ENCODE results near the gene RNASE9.
"Not testable (repeated sequence)": the region's sequence is repeated elsewhere in the genome, so short reads cannot be mapped to it uniquely, and the experiment has no call there.

The RNASE9 gene

GRCh38 chr14:20572382-20572990 lies 11.6 kb upstream of the RNASE9 start:
- not testable (repeated sequence) for DNase-seq (ENCODE audit: low spot score)

- DNase-seq (ENCODE audit: low spot score) = not testable (repeated sequence)
Observed at GRCh38 chr14:20570720-20571119, 9.9 kb upstream of the RNASE9 start.

GRCh38 chr14:20569865-20570264 lies 9.0 kb upstream of the RNASE9 start:
- not testable (repeated sequence) for DNase-seq (ENCODE audit: low spot score)

GRCh38 chr14:20569066-20569465 lies 8.2 kb upstream of the RNASE9 start:
- no peak for DNase-seq (ENCODE audit: low spot score)

- no peak for DNase-seq (ENCODE audit: low spot score)
Observed at GRCh38 chr14:20568393-20568792, 7.5 kb upstream of the RNASE9 start.

GRCh38 chr14:20567199-20567598 lies 6.4 kb upstream of the RNASE9 start:
- not testable (repeated sequence) for DNase-seq (ENCODE audit: low spot score)

- no peak for DNase-seq (ENCODE audit: low spot score)
Observed at GRCh38 chr14:20564501-20564997, 3.7 kb upstream of the RNASE9 start.

- DNase-seq (ENCODE audit: low spot score) = no peak
Observed at GRCh38 chr14:20563971-20564370, 3.1 kb upstream of the RNASE9 start.

GRCh38 chr14:20559461-20559904 lies 1.4 kb downstream of the RNASE9 start:
- no peak for DNase-seq (ENCODE audit: low spot score)

- no peak for DNase-seq (ENCODE audit: low spot score)
Observed at GRCh38 chr14:20557212-20557542, 3.7 kb downstream of the RNASE9 start.

- DNase-seq (ENCODE audit: low spot score) = no peak
Observed at GRCh38 chr14:20556500-20557211, 4.2 kb downstream of the RNASE9 start.

- DNase-seq (ENCODE audit: low spot score) = no peak
Observed at GRCh38 chr14:20555845-20556244, 5.0 kb downstream of the RNASE9 start.

- no peak for DNase-seq (ENCODE audit: low spot score)
Observed at GRCh38 chr14:20553024-20553423, 7.8 kb downstream of the RNASE9 start.

- DNase-seq (ENCODE audit: low spot score) = no peak
Observed at GRCh38 chr14:20551606-20552005, 9.2 kb downstream of the RNASE9 start.

GRCh38 chr14:20550926-20551325 lies 9.9 kb downstream of the RNASE9 start:
- no peak for DNase-seq (ENCODE audit: low spot score)

- no peak for DNase-seq (ENCODE audit: low spot score)
Observed at GRCh38 chr14:20548414-20549158, 12.3 kb downstream of the RNASE9 start.

GRCh38 chr14:20546877-20547276 lies 14.0 kb downstream of the RNASE9 start:
- no peak for DNase-seq (ENCODE audit: low spot score)

- DNase-seq (ENCODE audit: low spot score) = no peak
Observed at GRCh38 chr14:20539906-20540305, 20.9 kb downstream of the RNASE9 start.

GRCh38 chr14:20530771-20531571 lies 29.9 kb downstream of the RNASE9 start:
- peak; percentile 74 for DNase-seq (ENCODE audit: low spot score)

GRCh38 chr14:20529806-20530205 lies 31.0 kb downstream of the RNASE9 start:
- DNase-seq (ENCODE audit: low spot score) = no peak

- no peak for DNase-seq (ENCODE audit: low spot score)
Observed at GRCh38 chr14:20524027-20524426, 36.8 kb downstream of the RNASE9 start.

- no peak for DNase-seq (ENCODE audit: low spot score)
Observed at GRCh38 chr14:20522332-20522731, 38.5 kb downstream of the RNASE9 start.
